CD4-positive, alpha-beta memory T cell (primary cell): ENCODE measurements around the gene MAF. TPM values are rescaled to one million over a fixed set of nuclear protein-coding genes. Genes with fewer than 3 reads are reported as not detected.

ENCODE experiments used
- CTCF ChIA-PET: fragments of 350-600 bp; sonication (Branson Sonifier 250); formaldehyde crosslinking; loops from one replicate; lab custom pipeline; 2021; ENCODE audit warnings: inconsistent platforms; ENCODE audit not compliant: partially characterized antibody; lab: Charles Lee
- POLR2A ChIA-PET: fragments of 350-600 bp; sonication (Branson Sonifier 250); formaldehyde crosslinking; loops from one replicate; lab custom pipeline; 2021; ENCODE audit not compliant: partially characterized antibody; lab: Charles Lee
- DNase-seq, 5 donors: peaks; one replicate each; pipeline versions ENCODE4 v3.0.0 to v3.0.0-alpha.2; 2020 to 2022; ENCODE audit warnings: mixed read lengths in 1 of 5
- H3K27ac ChIP-seq: one replicate; pipeline ENCODE4 v1.7.0; 2013; ENCODE audit warnings: low read depth, low read length
- H3K27me3 ChIP-seq: 2 replicates; pipeline ENCODE4 v1.7.0; 2013; ENCODE audit warnings: mild to moderate bottlenecking, low read length, moderate library complexity; ENCODE audit not compliant: insufficient read depth
- H3K36me3 ChIP-seq: 2 replicates; pipeline ENCODE4 v1.7.0; 2013; ENCODE audit warnings: mild to moderate bottlenecking, low read length, moderate library complexity; ENCODE audit not compliant: insufficient read depth
- H3K4me1 ChIP-seq: 2 replicates; pipeline ENCODE4 v1.7.0; 2013; ENCODE audit warnings: mild to moderate bottlenecking, low read length, moderate library complexity; ENCODE audit not compliant: insufficient read depth
- H3K4me3 ChIP-seq, 2 donors: one replicate each; pipeline ENCODE4 v1.7.0; 2013; ENCODE audit warnings: low read length in 2 of 2, mild to moderate bottlenecking in 1 of 2
- H3K9me3 ChIP-seq, 2 donors: one replicate each; pipeline ENCODE4 v1.7.0; 2013; ENCODE audit warnings: low read length in 2 of 2, control low read depth in 1 of 2; ENCODE audit not compliant: control insufficient read depth in 1 of 2
- H3K27ac Mint-ChIP-seq, 7 donors: one replicate each; pipeline ENCODE4 v1.8.0; 2020 to 2021; ENCODE audit warnings: mixed read lengths in 7 of 7, mild to moderate bottlenecking in 6 of 7, inconsistent platforms in 3 of 7, moderate library complexity in 3 of 7
- H3K27me3 Mint-ChIP-seq, 2 donors: one replicate each; pipeline ENCODE4 v1.8.0; 2020 to 2021; ENCODE audit warnings: mixed read lengths in 2 of 2
- H3K36me3 Mint-ChIP-seq, 2 donors: one replicate each; pipeline ENCODE4 v1.8.0; 2020 to 2021; ENCODE audit warnings: mixed read lengths in 2 of 2, inconsistent platforms in 1 of 2, mild to moderate bottlenecking in 1 of 2
- H3K4me1 Mint-ChIP-seq, 4 donors: one replicate each; pipeline ENCODE4 v1.8.0; 2020 to 2021; ENCODE audit warnings: mixed read lengths in 4 of 4, mild to moderate bottlenecking in 1 of 4
- H3K4me3 Mint-ChIP-seq, 8 donors: one replicate each; pipeline ENCODE4 v1.8.0; 2020 to 2021; ENCODE audit warnings: mixed read lengths in 8 of 8, mild to moderate bottlenecking in 7 of 8, moderate library complexity in 6 of 8, inconsistent platforms in 3 of 8
- H3K9me3 Mint-ChIP-seq, 8 donors: one replicate each; pipeline ENCODE4 v1.8.0; 2020 to 2021; ENCODE audit warnings: mixed read lengths in 8 of 8, mild to moderate bottlenecking in 5 of 8, inconsistent platforms in 3 of 8, moderate library complexity in 1 of 8
- intact Hi-C: fragments of 100-400 bp; cut with micrococcal nuclease; formaldehyde crosslinking; loops from one replicate; pipeline ENCODE4 v1.15.1; 2023
- polyA plus RNA-seq, 2 donors: library from polyadenylated mRNA; unstranded; fragments of 300-500 nt; fragmentation: Illumina TruSeq; gene quantifications; one replicate each; pipeline ENCODE4 v1.2.3, GENCODE V29; 2021
- total RNA-seq, 2 experiments: library from RNA; stranded (reverse); gene quantifications; one replicate each; pipeline ENCODE4 v1.2.3, GENCODE V29; 2021

The MAF gene
- total and polyA plus RNA-seq, 4 experiments from 2014 or later = 1.1 to 79.4 (median 39.2) TPM

DNA sequence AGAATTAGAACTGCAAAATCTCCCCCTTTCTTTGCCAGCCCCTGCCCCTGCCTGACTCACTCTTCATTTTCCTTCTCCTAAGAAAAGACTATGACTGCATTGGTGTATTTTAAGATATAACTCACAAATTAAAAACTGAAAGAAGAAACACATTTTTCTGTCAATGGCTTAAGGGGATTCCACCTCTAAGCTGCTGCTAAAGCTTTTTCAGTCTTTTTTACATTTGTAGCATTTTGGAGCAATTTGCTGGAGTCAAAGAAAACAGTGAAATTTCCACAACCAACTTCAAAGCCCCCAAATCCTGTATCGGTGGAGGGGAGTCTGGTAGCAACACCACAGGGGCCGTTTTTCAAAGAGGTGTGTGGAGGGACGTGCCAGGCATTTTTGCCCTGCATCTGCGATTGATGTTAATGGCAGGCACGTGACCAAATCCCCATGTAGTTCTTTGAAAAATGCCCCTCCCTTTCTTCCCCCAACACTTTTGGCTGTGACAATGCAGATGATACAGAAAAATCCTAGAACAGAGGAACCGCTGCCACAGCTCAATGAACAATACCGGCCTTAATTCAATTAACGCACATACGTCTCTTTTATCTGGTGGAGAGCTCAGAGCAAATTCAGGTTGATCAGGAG lies 28.5 kb downstream of the MAF start:
- Histone ChIP-seq H3K27me3 (no peaks in the 10 kb centered on the region), H3K4me1 (no peaks in the 10 kb centered on the region), H3K36me3 (no peaks in the 10 kb centered on the region), H3K27ac (no peak overlapping the region), H3K9me3 (no peaks in the 10 kb centered on the region), H3K4me3 (no peak overlapping the region)
- DNase-seq = no peak
- Mint-ChIP-seq H3K4me3 (no peak overlapping the region), H3K27me3 (peaks cover 1 to 12% of the 10 kb centered on the region in 2 donors), H3K9me3 (no peaks in the 10 kb centered on the region), H3K27ac (no peak overlapping the region), H3K36me3 (no peaks in the 10 kb centered on the region), H3K4me1 (no peaks in the 10 kb centered on the region)
- intact Hi-C loops = no loop called here
- ChIA-PET POLR2A (no interaction called here), CTCF (interaction anchor here (0.5 kb wide), 1 partner anchor 868 kb away, joined by 3 read pairs; no protein-coding TSS in a partner anchor)

DNA sequence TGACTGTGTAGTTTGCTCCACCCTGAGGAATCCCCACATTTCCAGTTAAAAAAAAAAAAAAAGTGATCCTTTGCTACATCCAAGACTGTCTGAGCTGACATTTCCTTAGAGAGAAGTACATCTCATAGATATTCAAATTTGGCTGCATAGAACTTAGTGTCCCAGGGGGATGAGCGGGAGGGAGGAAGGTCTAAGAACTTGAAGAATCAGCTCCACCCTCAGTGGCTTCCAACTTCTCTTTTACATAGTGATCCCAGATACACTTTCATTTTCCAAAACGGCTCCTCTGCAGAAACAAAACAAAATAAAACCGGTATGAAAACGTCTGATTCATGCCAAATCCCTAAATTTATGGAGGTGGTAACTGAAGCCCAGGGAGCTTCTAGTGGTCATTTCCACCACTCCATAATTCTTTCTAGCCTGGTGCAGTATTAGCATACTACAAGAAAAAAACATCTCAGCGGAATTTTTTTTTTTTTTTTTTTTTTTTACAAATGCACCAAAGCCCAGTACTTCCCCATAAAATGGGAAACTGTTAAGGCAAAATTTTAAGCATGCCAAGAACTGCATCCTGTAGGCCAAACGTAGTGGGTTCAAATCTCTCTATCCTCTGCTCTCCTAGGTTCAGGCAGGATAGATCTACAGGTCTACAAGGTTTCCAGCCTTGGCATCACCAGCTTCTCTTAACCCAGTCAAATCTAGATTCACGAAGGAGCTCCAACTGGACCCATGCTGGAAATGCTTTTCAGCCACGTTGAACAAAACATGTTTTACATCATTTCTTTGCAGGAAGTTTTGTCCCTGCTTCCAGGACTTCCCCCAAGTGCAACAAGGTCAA lies 29.3 kb downstream of the MAF start:
- peaks cover 1 to 11% of the 10 kb centered on the region in 2 donors for H3K27me3 Mint-ChIP-seq
- POLR2A ChIA-PET = no interaction called here
- H3K36me3 Mint-ChIP-seq = no peaks in the 10 kb centered on the region
- no peaks in the 10 kb centered on the region for H3K9me3 ChIP-seq
- H3K9me3 Mint-ChIP-seq = no peaks in the 10 kb centered on the region
- H3K4me1 Mint-ChIP-seq = no peaks in the 10 kb centered on the region
- no peak overlapping the region for H3K27ac Mint-ChIP-seq
- no peak overlapping the region for H3K4me3 Mint-ChIP-seq
- no peak overlapping the region for H3K27ac ChIP-seq
- intact Hi-C loops = no loop called here
- no peaks in the 10 kb centered on the region for H3K4me1 ChIP-seq
- no peak for DNase-seq
- H3K36me3 ChIP-seq = no peaks in the 10 kb centered on the region
- H3K4me3 ChIP-seq = no peak overlapping the region
- CTCF ChIA-PET = interaction anchor here (0.5 to 0.7 kb wide), 2 partner anchors 156 to 867 kb away, joined by 3 read pairs; no protein-coding TSS in a partner anchor
- H3K27me3 ChIP-seq = no peaks in the 10 kb centered on the region

DNA sequence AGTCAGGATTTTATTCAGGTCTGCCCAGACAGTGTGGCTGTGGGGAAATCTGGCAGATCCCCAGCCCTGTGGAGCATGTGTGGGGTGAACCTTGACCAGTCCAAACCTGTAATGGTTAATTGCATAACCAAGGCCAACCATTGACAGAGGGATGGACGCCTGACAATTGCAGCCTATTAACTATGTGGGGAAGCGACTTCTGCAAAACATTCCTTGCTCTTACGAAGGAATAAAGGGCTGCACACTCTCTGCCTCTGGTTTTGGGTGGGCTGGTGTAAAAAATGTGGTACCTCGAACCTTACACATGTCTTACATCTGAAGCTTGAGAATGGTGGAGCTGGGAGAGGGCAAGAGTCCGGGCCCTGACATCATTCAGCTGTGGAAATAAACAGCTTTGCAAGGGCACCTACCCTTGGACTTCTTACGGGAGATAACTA lies 35.8 kb downstream of the MAF start:
- CTCF ChIA-PET = no interaction called here
- H3K27me3 ChIP-seq = no peaks in the 10 kb centered on the region
- Mint-ChIP-seq H3K27me3 (peaks cover 0 to 3% of the 10 kb centered on the region in 2 donors), H3K27ac (no peak overlapping the region), H3K4me1 (no peaks in the 10 kb centered on the region), H3K36me3 (no peaks in the 10 kb centered on the region), H3K9me3 (no peaks in the 10 kb centered on the region), H3K4me3 (no peak overlapping the region)
- DNase-seq = no peak
- H3K9me3 ChIP-seq = no peaks in the 10 kb centered on the region
- H3K27ac ChIP-seq = no peak overlapping the region
- H3K4me1 ChIP-seq = no peaks in the 10 kb centered on the region
- no peaks in the 10 kb centered on the region for H3K36me3 ChIP-seq
- POLR2A ChIA-PET = no interaction called here
- H3K4me3 ChIP-seq = no peak overlapping the region
- intact Hi-C loops = no loop called here

DNA sequence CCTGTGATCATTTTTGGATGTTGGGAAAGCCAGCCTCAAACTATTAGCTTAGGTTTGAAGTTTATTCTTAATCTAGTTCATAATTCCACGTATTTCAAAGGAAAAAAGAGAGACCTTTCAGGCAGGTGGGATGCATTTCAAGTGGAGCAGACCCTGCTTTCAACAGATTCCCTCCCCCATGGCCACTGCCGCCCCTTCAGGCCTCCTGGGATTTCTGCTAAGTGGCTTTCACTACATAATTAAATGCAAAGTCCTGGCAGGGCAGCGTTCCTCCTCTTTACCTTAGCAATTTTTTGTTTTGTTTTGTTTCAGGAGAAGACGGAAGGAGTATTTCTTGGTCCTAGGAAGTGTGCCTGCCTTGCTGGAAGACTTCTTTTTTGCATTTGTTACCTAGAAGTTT lies 36.6 kb downstream of the MAF start:
- Mint-ChIP-seq H3K36me3 (no peaks in the 10 kb centered on the region), H3K27me3 (peaks cover 0 to 3% of the 10 kb centered on the region in 2 donors)
- CTCF ChIA-PET = no interaction called here

DNA sequence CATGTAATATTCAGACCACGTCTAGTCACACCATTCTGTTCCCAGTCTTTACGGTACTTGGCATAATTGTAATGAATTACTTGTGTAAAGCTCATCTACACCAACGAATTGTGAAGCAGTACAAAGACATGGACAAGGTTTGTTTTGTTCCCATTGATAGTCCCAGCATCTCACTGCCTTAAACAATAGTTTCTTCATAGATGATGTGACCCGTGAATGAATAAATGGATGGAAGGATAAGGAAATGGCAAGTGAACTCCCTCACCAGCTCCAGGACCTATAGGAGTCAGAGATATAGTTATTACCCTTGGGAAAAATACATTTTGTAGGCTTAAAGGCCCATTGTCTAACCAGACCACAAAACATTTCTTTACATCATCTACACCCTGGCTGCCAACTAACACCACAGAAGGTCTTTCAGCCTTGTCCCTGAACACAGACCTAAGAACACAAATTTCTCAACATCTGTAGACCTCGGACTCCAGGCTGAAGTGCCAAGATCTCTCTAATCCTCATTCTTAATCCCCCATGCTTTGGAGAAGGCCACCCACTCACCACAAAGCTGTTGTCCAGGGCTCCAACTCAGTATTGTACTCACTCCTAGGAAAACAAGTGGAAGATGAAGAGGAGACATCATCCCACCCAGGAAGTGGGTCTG lies 38.2 kb downstream of the MAF start:
- no peaks in the 10 kb centered on the region for H3K36me3 Mint-ChIP-seq
- no peaks in the 10 kb centered on the region for H3K36me3 ChIP-seq
- H3K4me3 Mint-ChIP-seq = no peak overlapping the region
- intact Hi-C loops = no loop called here
- no peaks in the 10 kb centered on the region for H3K4me1 ChIP-seq
- H3K27ac Mint-ChIP-seq = no peak overlapping the region
- H3K9me3 Mint-ChIP-seq = peaks cover 0 to 1% (median 0%) of the 10 kb centered on the region in 8 donors
- H3K27ac ChIP-seq = no peak overlapping the region
- H3K27me3 Mint-ChIP-seq = peaks cover 0 to 3% of the 10 kb centered on the region in 2 donors
- no peak overlapping the region for H3K4me3 ChIP-seq
- POLR2A ChIA-PET = no interaction called here
- no peaks in the 10 kb centered on the region for H3K27me3 ChIP-seq
- CTCF ChIA-PET = no interaction called here
- DNase-seq = no peak
- no peaks in the 10 kb centered on the region for H3K9me3 ChIP-seq
- no peaks in the 10 kb centered on the region for H3K4me1 Mint-ChIP-seq

More for the DNA sequence above, 36.6 kb downstream of the MAF start:
- H3K4me1 ChIP-seq = no peaks in the 10 kb centered on the region
- H3K4me3 Mint-ChIP-seq = no peak overlapping the region
- H3K27me3 ChIP-seq = no peaks in the 10 kb centered on the region
- H3K9me3 Mint-ChIP-seq = no peaks in the 10 kb centered on the region
- H3K4me1 Mint-ChIP-seq = no peaks in the 10 kb centered on the region
- POLR2A ChIA-PET = no interaction called here
- intact Hi-C loops = no loop called here
- H3K27ac Mint-ChIP-seq = no peak overlapping the region
- no peak for DNase-seq
- no peak overlapping the region for H3K27ac ChIP-seq
- H3K9me3 ChIP-seq = no peaks in the 10 kb centered on the region
- H3K36me3 ChIP-seq = no peaks in the 10 kb centered on the region
- H3K4me3 ChIP-seq = no peak overlapping the region

DNA sequence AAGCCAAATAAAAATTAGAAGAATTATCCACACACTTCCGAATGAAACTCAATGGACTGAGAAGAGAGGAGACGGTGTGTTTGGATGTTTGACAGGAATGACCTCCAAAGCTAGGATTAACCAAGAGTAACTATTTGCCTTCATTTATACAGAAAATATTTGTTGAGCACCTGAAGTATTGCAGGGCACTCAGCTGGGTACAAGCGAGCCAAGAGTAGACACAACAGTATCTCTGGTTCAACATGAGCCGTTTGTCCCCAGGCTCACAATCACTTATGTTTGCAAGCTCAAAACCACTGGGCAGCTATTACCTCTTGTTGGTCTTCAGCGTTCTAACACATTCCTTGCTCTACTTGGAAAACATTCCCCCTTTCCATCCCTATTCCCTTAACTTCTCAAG lies 38.8 kb downstream of the MAF start:
- POLR2A ChIA-PET = no interaction called here
- no peaks in the 10 kb centered on the region for H3K27me3 ChIP-seq
- no peaks in the 10 kb centered on the region for H3K4me1 ChIP-seq
- CTCF ChIA-PET = no interaction called here
- H3K4me3 Mint-ChIP-seq = no peak overlapping the region
- H3K9me3 ChIP-seq = no peaks in the 10 kb centered on the region
- no peak overlapping the region for H3K27ac ChIP-seq
- no peak overlapping the region for H3K4me3 ChIP-seq
- no peaks in the 10 kb centered on the region for H3K4me1 Mint-ChIP-seq
- intact Hi-C loops = no loop called here
- H3K36me3 ChIP-seq = no peaks in the 10 kb centered on the region
- H3K27ac Mint-ChIP-seq = no peak overlapping the region
- peaks cover 0 to 3% of the 10 kb centered on the region in 2 donors for H3K27me3 Mint-ChIP-seq
- peaks cover 0 to 2% (median 0%) of the 10 kb centered on the region in 8 donors for H3K9me3 Mint-ChIP-seq
- DNase-seq = no peak
- no peaks in the 10 kb centered on the region for H3K36me3 Mint-ChIP-seq

DNA sequence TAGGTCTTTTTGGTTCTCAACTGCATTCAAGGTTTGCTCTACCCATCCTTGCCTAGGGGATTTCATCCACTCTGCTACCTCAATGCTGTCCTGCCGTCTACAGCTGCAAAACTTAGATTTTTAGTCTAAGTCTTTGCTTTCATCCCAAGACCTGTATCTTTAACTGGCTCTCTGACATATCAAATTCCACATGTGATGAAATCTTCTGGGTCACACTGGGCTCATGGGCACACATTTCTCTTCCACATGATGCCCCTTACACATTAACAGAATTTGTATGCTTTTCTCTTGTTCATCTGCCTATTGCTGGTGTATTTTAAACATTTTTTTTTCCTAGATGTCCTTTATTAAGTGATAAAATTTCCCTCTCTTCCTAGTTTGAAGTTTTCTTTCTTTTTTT lies 39.6 kb downstream of the MAF start:
- H3K4me1 ChIP-seq = no peaks in the 10 kb centered on the region
- H3K4me1 Mint-ChIP-seq = no peaks in the 10 kb centered on the region
- no peak overlapping the region for H3K27ac ChIP-seq
- no peak overlapping the region for H3K27ac Mint-ChIP-seq
- DNase-seq = no peak
- H3K4me3 ChIP-seq = no peak overlapping the region
- peaks cover 0 to 5% of the 10 kb centered on the region in 2 donors for H3K27me3 Mint-ChIP-seq
- H3K9me3 ChIP-seq = no peaks in the 10 kb centered on the region
- H3K36me3 ChIP-seq = no peaks in the 10 kb centered on the region
- no peak overlapping the region for H3K4me3 Mint-ChIP-seq
- CTCF ChIA-PET = no interaction called here
- intact Hi-C loops = no loop called here
- no peaks in the 10 kb centered on the region for H3K36me3 Mint-ChIP-seq
- POLR2A ChIA-PET = no interaction called here
- peaks cover 0 to 8% (median 6%) of the 10 kb centered on the region in 8 donors for H3K9me3 Mint-ChIP-seq
- H3K27me3 ChIP-seq = no peaks in the 10 kb centered on the region
